Colonic mucosa (tissue), 4 donors: ENCODE data around the gene PLEKHN1. TPM values are rescaled to one million over a fixed set of nuclear protein-coding genes. Genes with fewer than 3 reads are reported as not detected.
"Not testable (repeated sequence)": the region's sequence is repeated elsewhere in the genome, so short reads cannot be mapped to it uniquely, and the experiment has no call there.

ENCODE experiments used
- DNase-seq: peaks from one replicate; pipeline ENCODE4 v3.0.0-alpha.2; 2020
- H3K27ac ChIP-seq: fragments of 200-600 bp; one replicate; pipeline ENCODE4 v1.8.0; 2021
- H3K27me3 ChIP-seq: fragments of 200-600 bp; one replicate; pipeline ENCODE4 v1.8.0; 2021
- H3K36me3 ChIP-seq: fragments of 200-600 bp; one replicate; pipeline ENCODE4 v1.8.0; 2021
- H3K4me1 ChIP-seq: fragments of 200-600 bp; one replicate; pipeline ENCODE4 v1.8.0; 2021; ENCODE audit warnings: mild to moderate bottlenecking
- H3K4me3 ChIP-seq: fragments of 200-600 bp; one replicate; pipeline ENCODE4 v1.8.0; 2021
- H3K9ac ChIP-seq, 2 donors: one replicate each; pipeline ENCODE4 v1.7.0; 2013; ENCODE audit warnings: control low read depth in 2 of 2, low read depth in 2 of 2, low read length in 2 of 2
- H3K9me3 ChIP-seq: fragments of 200-600 bp; one replicate; pipeline ENCODE4 v1.8.0; 2021
- CTCF ChIP-seq: fragments of 200-600 bp; IDR thresholded peaks from one replicate; pipeline ENCODE4 v1.8.0; 2022; ENCODE audit warnings: antibody characterized with exemption, mild to moderate bottlenecking
- intact Hi-C: fragments of 100-400 bp; cut with DNase I; formaldehyde crosslinking; loops from one replicate; pipeline ENCODE4 v1.14.1; 2022
- total RNA-seq, 2 donors: library from RNA; stranded (reverse); fragmentation: NEBNext Ultra II Directional in 1 of 2; extraction: Animal tissue kit (Norgen Biotek cat#: 25700) in 1 of 2; gene quantifications; one replicate each; pipeline ENCODE4 v1.2.1, GENCODE V29; 2021
- donor health status: healthy.
- donor health status: DM: no; HTN: no; CAD: no.
- donor health status: DM: no; HTN: no; CAD: no.

The PLEKHN1 gene
- total RNA-seq, 2 donors from 2014 or later, result 0.61 to 0.64 TPM

GRCh38 chr1:975896-976683, 9.8 kb downstream of the PLEKHN1 start:
- H3K4me1 ChIP-seq, result peaks cover 3% of the 10 kb centered on the region
- no peak overlapping the region for H3K9ac ChIP-seq
- DNase-seq, result peak; percentile 74
- H3K4me3 ChIP-seq, result peak overlapping the region; percentile 2
- peaks cover 13% of the 10 kb centered on the region for H3K27me3 ChIP-seq
- H3K27ac ChIP-seq, result no peak overlapping the region
- TF ChIP-seq CTCF, result peak; percentile 32
- no peaks in the 10 kb centered on the region for H3K36me3 ChIP-seq
- H3K9me3 ChIP-seq, result no peaks in the 10 kb centered on the region
- intact Hi-C loops, result no loop called here

GRCh38 chr1:976791-977190, 10.5 kb downstream of the PLEKHN1 start:
- H3K9me3 ChIP-seq, DNase-seq, H3K36me3 ChIP-seq, H3K9ac ChIP-seq, H3K4me1 ChIP-seq, H3K27me3 ChIP-seq, H3K4me3 ChIP-seq, intact Hi-C loops, H3K27ac ChIP-seq: not testable (repeated sequence)

GRCh38 chr1:978069-978834, 12.0 kb downstream of the PLEKHN1 start:
- Histone ChIP-seq H3K36me3 (no peaks in the 10 kb centered on the region), H3K9ac (no peak overlapping the region), H3K9me3 (no peaks in the 10 kb centered on the region), H3K4me1 (peaks cover 3% of the 10 kb centered on the region), H3K27me3 (peaks cover 8% of the 10 kb centered on the region), H3K27ac (no peak overlapping the region), H3K4me3 (no peak overlapping the region)
- no peak for TF ChIP-seq CTCF
- no peak for DNase-seq
- intact Hi-C loops, result no loop called here

DNA sequence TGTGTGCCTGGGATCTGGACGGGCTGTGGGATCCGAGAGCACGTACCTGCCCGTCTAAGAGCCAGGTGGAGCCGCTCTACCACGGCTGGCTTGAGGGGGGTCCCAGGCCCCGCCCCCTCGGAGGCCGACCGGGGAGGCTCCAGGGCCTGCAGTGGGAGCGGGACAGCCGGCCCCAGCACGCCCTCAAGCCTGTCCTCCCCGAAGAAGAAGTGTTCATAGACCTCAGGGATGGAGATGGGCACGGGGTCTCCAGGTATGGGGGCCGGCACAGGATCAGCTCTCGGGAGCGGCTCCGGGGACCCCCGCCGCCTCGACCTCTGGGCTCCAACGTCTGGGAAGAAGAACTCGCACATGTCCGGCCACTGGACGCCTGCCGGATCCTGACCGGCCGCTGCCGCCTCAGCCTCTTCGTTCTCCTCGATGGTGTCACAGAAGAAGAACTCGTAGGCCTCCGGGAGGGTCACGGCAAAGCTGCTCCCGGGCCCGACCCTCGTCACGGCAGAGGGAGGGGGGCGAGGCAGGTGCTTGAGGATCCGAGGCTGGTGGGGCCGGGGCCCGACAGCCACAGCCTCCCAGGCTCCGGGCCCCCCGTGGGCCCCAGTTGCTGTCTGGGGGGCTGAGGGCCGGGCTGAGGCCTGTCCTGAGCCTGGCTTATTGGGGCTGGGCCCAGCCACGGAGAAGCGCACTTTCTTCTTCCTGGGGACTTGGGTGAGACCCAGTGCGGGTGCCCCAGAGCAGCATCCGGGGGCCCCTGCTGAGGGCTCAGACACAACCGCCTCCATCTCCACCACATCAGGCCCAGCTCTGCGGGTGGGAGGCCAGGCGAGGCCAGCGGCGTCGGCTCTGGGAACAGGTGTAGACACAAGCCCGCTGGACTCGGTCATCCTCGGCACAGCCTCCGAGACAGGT, 12.8 kb downstream of the PLEKHN1 start:
- Histone ChIP-seq H3K9me3 (no peaks in the 10 kb centered on the region), H3K36me3 (no peaks in the 10 kb centered on the region), H3K9ac (no peak overlapping the region), H3K4me3 (no peak overlapping the region), H3K27me3 (peaks cover 4% of the 10 kb centered on the region), H3K27ac (no peak overlapping the region), H3K4me1 (peaks cover 3% of the 10 kb centered on the region)
- DNase-seq, result no peak
- intact Hi-C loops, result no loop called here
- no peak for TF ChIP-seq CTCF

GRCh38 chr1:979744-980072, 13.4 kb downstream of the PLEKHN1 start:
- Histone ChIP-seq H3K9me3 (no peaks in the 10 kb centered on the region), H3K27me3 (peaks cover 4% of the 10 kb centered on the region), H3K4me1 (peaks cover 3% of the 10 kb centered on the region), H3K36me3 (no peaks in the 10 kb centered on the region), H3K4me3 (no peak overlapping the region), H3K27ac (no peak overlapping the region), H3K9ac (no peak overlapping the region)
- no peak for TF ChIP-seq CTCF
- intact Hi-C loops, result loop anchor here (5.0 to 10.0 kb wide), 2 partner anchors 83 to 315 kb away; no protein-coding TSS in a partner anchor
- no peak for DNase-seq
